ENCODE results near the gene LRRC7.

GRCh38 chr1:69649383-69649990, 81.8 kb downstream of the LRRC7 start:
- TF ChIP-seq, protein P1, sequence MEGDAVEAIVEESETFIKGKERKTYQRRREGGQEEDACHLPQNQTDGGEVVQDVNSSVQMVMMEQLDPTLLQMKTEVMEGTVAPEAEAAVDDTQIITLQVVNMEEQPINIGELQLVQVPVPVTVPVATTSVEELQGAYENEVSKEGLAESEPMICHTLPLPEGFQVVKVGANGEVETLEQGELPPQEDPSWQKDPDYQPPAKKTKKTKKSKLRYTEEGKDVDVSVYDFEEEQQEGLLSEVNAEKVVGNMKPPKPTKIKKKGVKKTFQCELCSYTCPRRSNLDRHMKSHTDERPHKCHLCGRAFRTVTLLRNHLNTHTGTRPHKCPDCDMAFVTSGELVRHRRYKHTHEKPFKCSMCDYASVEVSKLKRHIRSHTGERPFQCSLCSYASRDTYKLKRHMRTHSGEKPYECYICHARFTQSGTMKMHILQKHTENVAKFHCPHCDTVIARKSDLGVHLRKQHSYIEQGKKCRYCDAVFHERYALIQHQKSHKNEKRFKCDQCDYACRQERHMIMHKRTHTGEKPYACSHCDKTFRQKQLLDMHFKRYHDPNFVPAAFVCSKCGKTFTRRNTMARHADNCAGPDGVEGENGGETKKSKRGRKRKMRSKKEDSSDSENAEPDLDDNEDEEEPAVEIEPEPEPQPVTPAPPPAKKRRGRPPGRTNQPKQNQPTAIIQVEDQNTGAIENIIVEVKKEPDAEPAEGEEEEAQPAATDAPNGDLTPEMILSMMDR (IDR thresholded peaks at IDR 0.05; ENCODE audit: poor library complexity): no peak
- TF ChIP-seq EZH2 (IDR thresholded peaks at IDR 0.05; ENCODE audit: borderline replicate concordance): no peak
